GM21717 (cell line): ENCODE measurements around the gene ADAM10.

Experiments
- ATAC-seq: cut with Tn5 transposase; IDR thresholded peaks from one replicate; pipeline ENCODE4 v1.9.1; 2021; ENCODE audit warnings: mild to moderate bottlenecking, moderate library complexity; ENCODE audit not compliant: unreplicated experiment

ADAM10 gene

DNA sequence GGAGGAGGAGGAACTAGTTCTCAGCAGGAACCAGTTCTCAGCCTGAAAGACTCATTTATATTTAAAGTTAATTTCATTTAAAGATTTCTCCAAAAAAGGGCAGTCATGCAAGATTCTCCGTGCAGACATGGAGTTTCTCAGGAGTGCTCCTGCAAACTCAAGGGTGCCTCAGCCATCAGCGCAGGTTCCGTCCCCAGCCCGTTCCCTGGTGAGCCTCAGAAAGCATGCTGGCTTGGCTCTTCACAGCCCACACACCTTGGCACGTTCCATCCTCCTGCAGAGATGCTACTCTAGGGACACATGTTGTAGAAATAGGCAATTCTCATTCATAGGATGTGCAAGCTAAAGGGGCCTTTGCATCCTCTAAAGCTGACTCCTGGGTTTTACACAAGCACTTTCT, 194.7 kb downstream of the ADAM10 start:
- no peak for ATAC-seq

DNA sequence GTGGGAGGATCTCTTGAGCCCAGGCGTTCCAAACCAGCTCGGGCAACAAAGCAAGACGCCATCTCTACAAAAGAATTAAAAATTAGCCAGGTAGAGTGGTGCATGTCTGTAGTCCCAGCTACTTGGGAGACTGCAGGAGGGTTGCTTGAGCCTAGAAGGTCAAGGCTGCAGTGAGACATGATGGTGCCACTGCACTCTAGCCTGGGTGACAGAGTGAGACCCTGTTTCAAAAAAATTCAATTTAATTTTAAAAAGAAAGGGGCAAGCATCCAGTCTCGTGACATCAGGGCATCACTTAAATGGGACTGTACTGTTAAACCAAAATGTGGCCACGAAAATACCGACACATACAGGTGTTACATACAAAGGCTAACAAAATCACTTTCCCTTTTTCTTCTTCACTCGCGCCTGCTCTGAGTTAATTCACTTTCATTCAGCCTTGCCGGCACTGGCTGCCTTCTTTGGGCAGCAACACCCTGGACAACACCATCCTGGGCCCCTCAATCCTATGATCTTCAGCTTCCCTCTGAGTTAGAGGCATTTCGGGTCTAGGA, 196.1 kb downstream of the ADAM10 start:
- ATAC-seq = no peak

DNA sequence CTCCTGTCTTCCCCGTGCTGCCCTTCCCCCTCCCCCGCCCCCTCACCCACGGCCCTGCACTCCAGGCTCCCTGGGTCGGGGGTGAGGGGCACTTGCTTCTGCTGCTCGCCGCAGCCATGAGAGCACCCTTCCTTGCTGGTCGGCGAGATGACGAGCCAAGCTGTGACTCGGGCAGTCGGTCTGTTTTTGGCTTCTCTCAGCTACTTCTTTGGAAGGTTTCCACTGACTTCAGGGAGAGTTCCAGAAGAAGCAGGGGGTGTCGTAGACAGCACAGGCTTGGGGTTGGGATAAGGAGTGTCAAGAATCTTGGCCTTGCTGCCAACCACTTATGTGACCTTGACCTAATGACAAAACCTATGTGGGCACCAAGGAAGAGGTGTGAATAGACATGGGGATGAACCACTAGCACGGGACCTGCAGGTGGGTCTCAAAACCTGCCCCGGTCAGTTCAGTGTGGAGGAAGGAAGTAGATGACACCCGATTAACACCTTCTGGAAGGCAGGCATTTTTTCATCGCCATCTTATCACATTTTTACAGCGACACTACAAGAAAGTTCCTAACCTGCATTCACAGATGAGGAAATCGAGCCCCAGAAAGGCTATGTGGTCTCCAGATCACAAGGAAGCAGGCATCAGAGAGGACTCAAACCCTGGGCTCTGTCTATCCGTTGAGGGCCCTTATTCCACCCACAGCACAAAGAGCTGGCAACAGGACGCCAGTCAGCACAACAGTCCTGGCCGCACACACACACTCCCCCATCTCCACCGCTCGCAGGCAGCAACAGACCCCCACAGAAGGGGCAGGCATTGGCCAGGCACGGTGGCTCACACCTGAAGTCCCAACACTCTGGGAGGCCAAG, 196.8 kb downstream of the ADAM10 start:
- ATAC-seq = no peak

DNA sequence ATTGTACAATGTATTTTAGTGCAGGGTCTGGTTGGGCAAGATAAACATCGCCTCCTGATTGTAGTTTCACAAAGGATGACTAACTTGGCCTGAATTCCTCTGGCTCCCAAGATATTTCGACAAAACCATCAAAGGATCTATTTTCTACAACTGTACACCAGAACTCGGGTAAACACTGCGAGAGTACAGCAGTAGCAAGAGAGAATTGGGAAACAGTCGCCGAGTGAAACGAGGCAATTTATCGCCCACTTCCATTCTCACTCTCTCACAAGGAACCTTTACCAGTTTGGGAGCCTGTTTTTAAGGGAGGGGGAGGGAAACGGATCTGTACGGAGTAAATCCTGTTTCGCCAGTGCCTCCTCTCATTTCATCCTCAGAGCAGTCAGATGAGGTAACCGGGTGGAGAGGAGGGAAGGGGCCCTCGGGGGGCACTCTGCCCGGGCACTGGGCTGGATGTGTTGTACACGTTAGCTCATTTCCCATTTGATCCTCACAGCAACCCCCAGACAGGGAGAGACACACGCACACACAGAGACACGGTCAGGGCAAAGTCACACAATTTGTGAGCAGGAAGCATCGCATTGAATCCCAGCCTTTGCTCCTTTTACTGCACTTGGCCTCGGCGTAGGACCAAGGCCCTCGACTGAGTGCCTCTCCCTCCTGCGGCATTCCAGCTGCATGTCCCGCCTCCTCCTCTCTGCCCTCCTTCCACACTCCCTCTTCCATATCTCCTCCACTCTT, 197.6 kb downstream of the ADAM10 start:
- ATAC-seq = no peak

DNA sequence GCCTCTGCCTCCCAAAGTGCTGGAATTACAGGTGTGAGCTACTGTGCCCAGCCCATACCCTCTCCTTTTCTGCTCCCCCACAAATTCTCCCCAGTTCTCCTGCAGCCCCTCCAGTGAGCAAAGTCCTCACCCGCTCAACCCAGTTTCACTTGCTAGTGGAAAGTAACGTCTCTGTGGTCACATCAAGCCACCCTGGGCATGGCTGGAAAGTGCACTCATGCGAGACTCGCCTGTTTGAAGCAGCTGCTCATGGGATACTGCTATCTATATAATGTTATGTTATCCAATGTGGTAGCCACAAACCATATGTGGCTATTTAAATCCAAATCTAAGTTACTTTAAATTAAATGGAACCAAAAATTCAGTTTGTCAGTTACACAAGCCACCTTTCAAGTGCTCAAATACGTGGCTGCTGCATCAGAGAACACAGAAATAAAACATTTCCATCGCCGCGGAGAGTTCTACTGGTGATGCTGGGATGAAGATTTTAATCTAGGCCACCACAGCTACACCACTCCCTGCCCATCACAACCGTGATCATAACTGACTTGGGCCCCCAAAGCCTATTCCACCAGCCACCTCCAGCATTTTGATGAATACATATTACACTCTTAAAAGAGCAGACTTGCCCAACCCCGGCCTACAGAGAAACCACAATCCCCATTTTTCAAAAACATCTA, 198.3 kb downstream of the ADAM10 start:
- no peak for ATAC-seq

GRCh38 chr15:58549785-58550074, 199.8 kb downstream of the ADAM10 start:
- ATAC-seq = no peak

DNA sequence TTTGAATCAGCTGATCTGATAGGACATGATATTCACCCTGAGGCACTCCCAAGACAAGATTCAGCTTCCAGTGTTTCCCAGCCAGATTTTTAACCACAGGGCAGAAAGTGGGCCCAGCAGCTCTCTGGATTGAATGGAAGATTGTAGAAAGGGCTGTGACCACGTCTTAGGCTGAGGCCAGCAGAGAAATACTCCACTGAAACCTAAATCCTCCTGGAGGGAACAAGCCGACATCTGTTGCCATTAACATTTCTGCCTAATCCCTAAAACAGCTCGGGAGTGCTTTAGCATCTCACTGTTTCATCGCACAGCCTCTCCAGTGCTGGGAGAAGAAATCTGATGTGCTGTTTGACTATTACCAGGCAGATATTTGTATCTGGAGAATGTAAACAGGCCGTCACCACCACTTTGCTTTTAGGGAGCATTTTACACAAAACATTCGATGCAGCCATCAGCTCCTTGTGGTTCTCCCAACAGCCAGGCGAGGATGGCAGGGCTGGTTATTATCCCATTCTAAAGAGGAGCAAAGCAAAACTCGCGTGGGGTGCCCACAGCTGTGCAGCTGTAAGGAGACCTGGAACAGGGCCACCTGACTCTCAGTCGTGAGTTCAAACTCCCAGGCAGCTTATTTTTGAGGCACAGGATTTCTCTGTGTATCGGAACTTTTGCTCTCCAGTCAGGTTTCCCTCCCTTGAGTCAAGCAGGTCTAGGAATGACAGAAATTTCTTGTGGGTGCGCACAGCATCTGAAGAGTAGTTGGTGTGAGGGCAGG, 200.3 kb downstream of the ADAM10 start:
- no peak for ATAC-seq

GRCh38 chr15:58548308-58549012, 201.0 kb downstream of the ADAM10 start:
- no peak for ATAC-seq

GRCh38 chr15:58547628-58548307, 201.7 kb downstream of the ADAM10 start:
- ATAC-seq = no peak

- ATAC-seq = no peak
Measured at GRCh38 chr15:58546635-58547627, 202.6 kb downstream of the ADAM10 start.

DNA sequence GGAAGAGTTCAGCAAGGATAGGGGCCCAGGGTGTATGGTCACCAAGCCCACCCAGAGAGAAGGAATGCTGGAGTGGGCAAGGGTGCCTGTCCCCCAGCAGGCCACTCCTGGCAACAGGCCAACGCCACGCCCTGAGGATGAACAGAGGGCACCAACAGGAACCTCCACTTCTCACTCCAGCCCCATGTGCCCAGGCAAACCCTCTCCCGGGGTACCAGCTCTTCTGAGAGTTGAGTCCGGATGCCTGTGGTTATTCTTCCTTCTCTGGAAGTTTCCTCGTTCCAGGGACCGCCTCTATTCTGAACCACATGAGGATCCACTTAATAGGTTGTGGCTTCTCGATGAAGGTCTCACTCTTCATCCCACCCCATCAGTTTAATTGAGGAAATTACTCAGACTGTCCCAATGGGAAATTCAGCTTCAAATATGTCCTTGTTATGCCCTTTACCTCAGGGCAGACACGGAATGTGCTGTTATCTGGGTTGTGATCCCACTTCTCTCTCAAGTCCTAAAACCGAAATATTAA, 203.4 kb downstream of the ADAM10 start:
- ATAC-seq = no peak

GRCh38 chr15:58545307-58546065, 204.0 kb downstream of the ADAM10 start:
- no peak for ATAC-seq

DNA sequence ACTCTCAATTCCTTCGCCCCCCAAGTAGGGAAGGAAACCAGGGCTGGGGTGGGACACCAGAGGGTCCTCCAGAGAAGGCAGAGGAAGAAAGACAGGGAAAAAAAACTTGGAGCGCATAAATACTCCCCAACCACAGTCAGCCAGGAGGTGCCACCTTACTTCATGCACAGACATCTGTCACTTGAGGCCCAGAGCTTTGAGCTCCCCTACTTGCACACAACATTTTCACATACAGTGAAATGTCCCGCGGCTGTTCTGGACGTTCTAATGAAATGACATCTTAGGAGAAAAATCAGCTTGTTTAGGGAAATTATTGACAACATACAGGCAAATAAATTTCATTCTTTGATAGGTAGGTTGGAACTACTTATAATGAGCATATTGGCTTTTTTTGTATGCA, 204.8 kb downstream of the ADAM10 start:
- no peak for ATAC-seq

- ATAC-seq = no peak
Measured at GRCh38 chr15:58543664-58544335, 205.7 kb downstream of the ADAM10 start.

GRCh38 chr15:58541410-58542087, 208.0 kb downstream of the ADAM10 start:
- ATAC-seq = no peak

DNA sequence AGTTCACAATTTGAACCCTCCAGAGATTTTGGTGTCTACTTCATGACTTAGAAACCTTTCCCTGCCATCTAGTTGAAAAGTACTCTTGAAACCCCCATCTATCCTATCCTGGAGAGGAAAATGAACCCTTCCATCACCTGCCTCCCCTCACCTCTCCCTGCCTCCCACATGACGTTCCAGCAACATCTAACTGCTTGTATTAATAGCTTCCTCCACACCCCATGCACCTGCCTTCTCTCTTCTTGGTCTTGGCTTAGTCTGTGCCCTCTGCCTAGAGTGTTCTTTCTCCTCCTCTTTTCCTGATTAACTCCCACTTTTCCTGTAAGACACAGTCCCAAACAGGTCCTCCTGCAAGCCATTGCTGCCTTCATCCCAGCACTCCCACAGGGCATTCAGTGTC, 210.0 kb downstream of the ADAM10 start:
- ATAC-seq = no peak
